GM19238 (cell line): ENCODE data around the gene SHLD1.
"Not testable (repeated sequence)": the region's sequence is repeated elsewhere in the genome, so short reads cannot be mapped to it uniquely, and the experiment has no call there.

Source experiments
- DNase-seq: peaks from one replicate; pipeline ENCODE4 v3.0.0; 2011; ENCODE audit warnings: low spot score; ENCODE audit not compliant: insufficient read length

Gene SHLD1

GRCh38 chr20:5749952-5750779, at the start of gene SHLD1:
Gene SHLD1 (plus strand): TSS chr20:5750401. CDS start chr20:5772866, 22,465 bp downstream.
- DNase-seq: peak; percentile 69

DNA sequence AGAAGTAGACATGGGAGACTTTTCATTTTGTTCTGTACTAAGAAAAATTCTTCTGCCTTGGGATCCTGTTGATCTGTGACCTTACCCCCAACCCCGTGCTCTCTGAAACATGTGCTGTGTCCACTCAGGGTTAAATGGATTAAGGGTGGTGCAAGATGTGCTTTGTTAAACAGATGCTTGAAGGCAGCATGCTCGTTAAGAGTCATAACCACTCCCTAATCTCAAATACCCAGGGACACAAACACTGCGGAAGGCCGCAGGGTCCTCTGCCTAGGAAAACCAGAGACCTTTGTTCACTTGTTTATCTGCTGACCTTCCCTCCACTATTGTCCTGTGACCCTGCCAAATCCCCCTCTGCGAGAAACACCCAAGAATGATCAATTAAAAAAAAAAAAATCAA, 47.9 kb upstream of the SHLD1 start:
- DNase-seq: not testable (repeated sequence)

GRCh38 chr20:5703681-5704101, 46.5 kb upstream of the SHLD1 start:
- DNase-seq: no peak

- DNase-seq: no peak
Observed at GRCh38 chr20:5705827-5706226, 44.4 kb upstream of the SHLD1 start.

- no peak for DNase-seq
Observed at GRCh38 chr20:5706797-5707196, 43.4 kb upstream of the SHLD1 start.

DNA sequence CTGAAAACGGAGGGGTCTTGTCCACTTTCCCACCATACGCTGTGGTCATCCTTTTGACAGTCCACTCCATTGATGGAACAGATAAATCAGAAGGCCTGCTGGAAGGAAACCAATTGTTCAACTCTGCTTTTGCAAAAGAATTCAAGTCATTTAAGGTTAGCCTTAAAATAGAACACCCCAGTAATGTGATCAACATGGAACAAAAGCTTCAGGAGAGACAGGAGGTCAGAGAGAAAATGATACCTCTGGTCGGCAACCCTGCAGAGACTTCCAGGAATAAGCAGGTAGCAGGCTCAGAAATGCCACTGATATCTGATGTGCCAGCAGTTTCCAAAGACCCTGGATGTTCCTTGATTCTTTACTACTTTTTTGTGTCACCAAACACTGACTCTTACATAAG, 39.6 kb upstream of the SHLD1 start:
- no peak for DNase-seq

- DNase-seq: no peak
Observed at GRCh38 chr20:5714261-5715041, 35.8 kb upstream of the SHLD1 start.

- DNase-seq: no peak
Observed at GRCh38 chr20:5715071-5715841, 34.9 kb upstream of the SHLD1 start.

GRCh38 chr20:5716953-5717352, 33.2 kb upstream of the SHLD1 start:
- no peak for DNase-seq

DNA sequence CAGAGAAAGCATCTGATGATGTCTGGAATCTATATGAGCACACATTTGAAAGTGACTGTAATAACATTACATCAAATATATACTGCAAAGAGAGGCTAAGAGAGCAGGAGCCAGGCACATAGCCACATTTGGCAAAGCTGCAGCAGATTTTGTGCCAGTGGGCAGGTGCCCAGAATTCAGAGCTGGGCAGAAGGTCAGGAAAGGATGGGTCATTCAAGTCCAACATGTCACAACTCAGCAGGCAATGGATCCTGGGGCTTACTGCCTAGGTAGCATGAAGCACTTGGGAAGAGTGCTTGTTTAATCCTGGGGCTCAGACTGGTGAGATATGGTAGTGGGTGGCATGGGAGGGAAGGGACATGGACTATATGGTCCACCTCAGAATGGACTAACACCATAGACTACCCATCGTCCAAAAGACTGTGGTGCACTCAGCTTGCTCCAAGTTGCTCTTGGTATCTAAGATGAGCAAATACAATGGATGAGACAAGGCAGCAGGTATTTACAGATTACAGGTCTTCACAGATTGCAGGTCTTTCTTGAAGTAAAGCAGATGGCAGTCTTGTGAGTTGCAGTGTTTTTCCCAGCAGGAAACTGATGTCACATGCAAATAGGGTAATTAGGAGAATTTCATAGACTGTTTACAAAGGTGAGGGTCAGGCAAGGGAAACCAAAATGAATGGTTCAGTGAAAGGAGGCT, 31.2 kb upstream of the SHLD1 start:
- DNase-seq: no peak

DNA sequence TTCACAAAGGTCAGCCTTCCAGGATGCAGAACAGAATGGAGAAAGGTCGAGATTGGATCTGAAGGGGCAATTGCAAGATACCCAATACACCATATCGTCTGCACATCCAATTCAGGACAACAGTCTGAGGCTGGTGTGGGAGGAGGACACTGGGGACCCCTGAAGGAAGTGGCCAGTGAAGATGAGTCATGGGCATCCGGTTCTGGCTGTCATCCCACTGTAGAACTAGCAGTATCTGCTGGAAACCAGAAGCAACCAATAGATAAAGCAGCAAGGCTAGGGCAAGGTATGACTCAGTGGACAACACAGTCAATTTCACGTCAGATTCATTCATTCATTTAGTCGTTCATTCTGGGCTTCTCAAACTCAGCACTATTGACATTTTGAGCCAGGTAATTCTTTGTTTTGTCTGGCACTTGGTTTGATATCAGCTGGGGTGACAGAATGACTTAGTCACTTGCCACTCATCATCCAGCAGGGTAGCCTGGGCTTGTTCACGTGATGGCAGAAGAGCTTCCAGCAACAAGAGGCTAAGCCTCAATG, 30.3 kb upstream of the SHLD1 start:
- DNase-seq: no peak

GRCh38 chr20:5720696-5721095, 29.5 kb upstream of the SHLD1 start:
- DNase-seq: no peak

- not testable (repeated sequence) for DNase-seq
Observed at GRCh38 chr20:5721356-5721755, 28.8 kb upstream of the SHLD1 start.

DNA sequence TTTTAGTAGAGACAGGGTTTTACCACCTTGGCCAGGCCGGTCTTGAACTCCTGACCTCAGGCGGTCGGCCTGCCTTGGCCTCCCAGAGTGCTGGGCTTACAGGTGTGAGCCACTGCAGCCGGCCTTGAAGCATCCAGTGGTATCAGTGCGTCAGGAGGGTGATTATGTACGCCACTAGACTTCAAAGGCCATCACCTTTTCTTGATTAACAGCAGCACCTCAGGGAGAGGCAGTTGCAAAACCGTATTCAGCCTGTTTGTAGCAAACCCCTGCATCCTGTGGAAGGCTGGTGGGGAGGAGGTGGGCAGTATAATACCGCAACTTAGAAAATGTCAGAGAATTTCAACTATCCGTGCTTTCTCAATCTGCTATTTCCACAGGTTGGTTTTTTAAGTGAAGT, 27.3 kb upstream of the SHLD1 start:
- DNase-seq: no peak

DNA sequence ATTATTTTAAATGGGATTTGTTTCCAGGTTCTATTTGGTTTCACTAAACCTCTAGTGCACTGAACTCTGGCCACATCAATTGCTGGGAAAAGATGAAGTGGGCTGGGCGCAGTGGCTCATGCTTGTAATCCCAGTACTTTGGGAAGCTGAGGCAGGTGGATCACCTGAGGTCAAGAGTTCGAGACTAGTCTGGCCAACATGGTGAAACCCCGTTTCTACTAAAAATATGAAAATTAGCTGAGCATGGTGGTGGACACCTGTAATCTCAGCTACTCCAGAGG, 25.1 kb upstream of the SHLD1 start:
- not testable (repeated sequence) for DNase-seq

- no peak for DNase-seq
Observed at GRCh38 chr20:5727018-5727515, 23.1 kb upstream of the SHLD1 start.

- DNase-seq: no peak
Observed at GRCh38 chr20:5729348-5729747, 20.9 kb upstream of the SHLD1 start.

- DNase-seq: no peak
Observed at GRCh38 chr20:5730131-5730530, 20.1 kb upstream of the SHLD1 start.

- no peak for DNase-seq
Observed at GRCh38 chr20:5731753-5732366, 18.3 kb upstream of the SHLD1 start.

DNA sequence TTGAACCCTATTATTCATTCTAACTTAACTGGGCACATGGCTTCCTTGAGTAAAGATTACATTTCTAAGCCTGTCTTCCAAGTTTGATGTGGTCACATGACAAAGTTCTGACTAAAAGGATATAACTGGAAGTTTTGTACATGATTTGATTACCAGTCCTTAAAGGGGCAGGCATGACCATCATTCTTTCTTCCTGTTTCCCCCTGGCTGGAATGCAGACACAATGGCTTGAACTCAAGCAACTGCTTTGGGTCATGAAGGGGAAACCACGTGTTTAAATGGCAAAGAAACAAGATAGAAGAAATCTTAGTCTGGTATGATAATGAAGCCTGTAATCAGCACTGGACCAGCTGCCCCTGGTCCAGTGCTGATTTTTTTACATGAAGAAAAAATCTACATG, 15.6 kb upstream of the SHLD1 start:
- DNase-seq: no peak
